ENCODE measurements around the gene CFAP97D2.

- no peak for TF ChIP-seq CTCF (IDR thresholded peaks at IDR 0.05)
- no peak for TF ChIP-seq POLR2AphosphoS5 (IDR thresholded peaks at IDR 0.05)
These were observed 15.0 kb upstream of the CFAP97D2 start for GRCh38 chr13:114164053-114164452.
